Thoracic aorta (tissue), 2 donors: ENCODE data around the gene HBZ. TPM values are rescaled to one million over a fixed set of nuclear protein-coding genes. Genes with fewer than 3 reads are reported as not detected.
"Not testable (repeated sequence)": the region's sequence is repeated elsewhere in the genome, so short reads cannot be mapped to it uniquely, and the experiment has no call there.

Source experiments
- ATAC-seq: fragments of 150-250 bp; one replicate; pipeline ENCODE4 v1.8.0; 2017; ENCODE audit warnings: low read depth; ENCODE audit not compliant: insufficient number of reproducible peaks, low FRiP score
- DNase-seq: peaks from one replicate; pipeline ENCODE4 v3.0.0-alpha.2; 2020; ENCODE audit warnings: low spot score
- H3K27ac ChIP-seq, 2 donors: fragments of 200-600 bp; sonication (generic); 1 replicate in 1 of 2; 2 replicates in 1 of 2; pipeline ENCODE4 v1.5.1; 2016; ENCODE audit warnings: mild to moderate bottlenecking in 2 of 2, moderate library complexity in 2 of 2
- H3K27me3 ChIP-seq: fragments of 200-600 bp; sonication (generic); replicated peaks from 2 replicates; pipeline ENCODE4 v1.6.0; 2016; ENCODE audit warnings: mild to moderate bottlenecking; ENCODE audit not compliant: insufficient read depth
- H3K36me3 ChIP-seq: fragments of 200-600 bp; sonication (generic); one replicate; pipeline ENCODE4 v1.5.1; 2016
- H3K4me1 ChIP-seq, 2 donors: fragments of 200-600 bp; sonication (generic); 1 replicate in 1 of 2; 2 replicates in 1 of 2; pipeline versions ENCODE4 v1.5.1 to v1.6.0; 2016; ENCODE audit warnings: low read depth in 2 of 2, mild to moderate bottlenecking in 1 of 2; ENCODE audit not compliant: control insufficient read depth in 1 of 2
- H3K4me3 ChIP-seq: fragments of 200-600 bp; sonication (generic); 2 replicates; pipeline ENCODE4 v1.5.1; 2016; ENCODE audit warnings: mild to moderate bottlenecking
- H3K9me3 ChIP-seq: fragments of 200-600 bp; sonication (generic); 2 replicates; pipeline ENCODE4 v1.5.1; 2016
- total RNA-seq, 2 donors: library from RNA; depleted of rRNA; stranded (reverse); fragments of >200 nt; gene quantifications; one replicate each; pipeline versions ENCODE4 v1.1.0 to v1.2.3, GENCODE V29; 2016
- TF ChIP-seq, protein P1 (sequence below): fragments of 200-600 bp; sonication (generic); IDR thresholded peaks from one replicate; pipeline ENCODE4 v1.5.1; 2019; ENCODE audit warnings: antibody characterized with exemption

HBZ gene
- total RNA-seq, 2 donors from 2014 or later = not detected

DNA sequence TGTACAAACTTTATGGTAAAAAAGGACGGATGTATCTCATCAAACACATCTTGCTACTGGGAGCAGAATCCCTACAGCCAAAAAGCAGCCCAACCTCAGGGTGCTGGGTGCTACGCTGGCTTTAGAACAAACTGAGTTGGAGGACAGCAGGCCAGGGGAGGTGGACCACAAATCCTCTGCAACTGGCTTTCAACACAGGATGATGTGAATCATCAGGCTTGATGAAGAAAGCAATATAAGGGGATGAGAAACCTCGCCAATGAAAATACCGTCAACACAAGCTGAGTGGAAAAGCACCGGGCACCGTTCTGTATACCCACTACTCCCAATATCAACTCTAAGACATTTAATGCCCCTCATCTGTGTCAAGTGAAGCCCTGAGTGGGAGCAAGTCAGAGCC is 42.1 kb downstream of the HBZ start:
- Histone ChIP-seq H3K27ac (no peak overlapping the region), H3K9me3 (no peaks in the 10 kb centered on the region), H3K4me1 (no peaks in the 10 kb centered on the region), H3K27me3 (no peaks in the 10 kb centered on the region), H3K36me3 (peaks cover 92% of the 10 kb centered on the region), H3K4me3 (no peak overlapping the region)
- ATAC-seq (no peak), DNase-seq (no peak)
- TF ChIP-seq, protein P1, sequence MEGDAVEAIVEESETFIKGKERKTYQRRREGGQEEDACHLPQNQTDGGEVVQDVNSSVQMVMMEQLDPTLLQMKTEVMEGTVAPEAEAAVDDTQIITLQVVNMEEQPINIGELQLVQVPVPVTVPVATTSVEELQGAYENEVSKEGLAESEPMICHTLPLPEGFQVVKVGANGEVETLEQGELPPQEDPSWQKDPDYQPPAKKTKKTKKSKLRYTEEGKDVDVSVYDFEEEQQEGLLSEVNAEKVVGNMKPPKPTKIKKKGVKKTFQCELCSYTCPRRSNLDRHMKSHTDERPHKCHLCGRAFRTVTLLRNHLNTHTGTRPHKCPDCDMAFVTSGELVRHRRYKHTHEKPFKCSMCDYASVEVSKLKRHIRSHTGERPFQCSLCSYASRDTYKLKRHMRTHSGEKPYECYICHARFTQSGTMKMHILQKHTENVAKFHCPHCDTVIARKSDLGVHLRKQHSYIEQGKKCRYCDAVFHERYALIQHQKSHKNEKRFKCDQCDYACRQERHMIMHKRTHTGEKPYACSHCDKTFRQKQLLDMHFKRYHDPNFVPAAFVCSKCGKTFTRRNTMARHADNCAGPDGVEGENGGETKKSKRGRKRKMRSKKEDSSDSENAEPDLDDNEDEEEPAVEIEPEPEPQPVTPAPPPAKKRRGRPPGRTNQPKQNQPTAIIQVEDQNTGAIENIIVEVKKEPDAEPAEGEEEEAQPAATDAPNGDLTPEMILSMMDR = no peak

DNA sequence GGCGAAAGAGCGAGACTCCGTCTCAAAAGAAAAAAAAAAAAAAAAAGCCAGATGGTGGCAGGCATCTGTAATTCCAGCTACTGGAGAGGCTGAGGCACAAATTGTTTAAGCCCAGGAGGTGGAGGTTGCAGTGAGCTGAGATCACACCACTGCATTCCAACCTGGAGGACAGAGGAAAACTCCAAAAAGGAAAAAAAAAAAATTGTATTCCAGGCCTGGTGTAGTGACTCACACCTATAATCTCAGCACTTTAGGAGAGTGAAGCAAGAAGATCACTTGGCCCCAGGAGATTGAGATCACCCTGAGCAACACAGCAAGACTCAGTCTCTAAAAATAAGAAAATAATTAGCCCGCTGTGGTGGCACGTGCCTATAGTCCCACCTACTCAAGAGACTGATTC is 47.9 kb downstream of the HBZ start:
- Histone ChIP-seq H3K27me3 (no peaks in the 10 kb centered on the region), H3K27ac (no peak overlapping the region), H3K4me3 (no peak overlapping the region), H3K4me1 (no peaks in the 10 kb centered on the region), H3K36me3 (peaks cover 66% of the 10 kb centered on the region), H3K9me3 (no peaks in the 10 kb centered on the region)
- TF ChIP-seq, protein P1 = no peak
- ATAC-seq (no peak), DNase-seq (no peak)

DNA sequence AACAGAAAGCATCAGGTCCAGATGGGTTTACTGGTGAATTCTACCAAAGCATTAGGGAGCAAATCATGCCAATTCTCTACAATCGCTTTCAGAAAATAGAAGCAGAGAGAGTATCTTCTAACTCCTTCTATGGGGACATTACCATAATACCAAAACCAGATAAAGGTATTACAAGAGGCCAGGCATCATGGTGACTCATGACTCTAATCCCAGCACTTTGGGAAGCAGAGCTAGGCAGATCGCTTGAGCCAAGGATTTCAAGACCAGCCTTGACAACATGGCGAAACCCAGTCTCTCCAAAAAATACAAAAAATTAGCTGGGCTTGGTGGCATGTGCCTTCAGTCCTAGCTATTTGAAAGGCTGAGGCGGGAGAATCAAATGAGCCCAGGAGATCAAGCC is 50.8 kb downstream of the HBZ start:
- ATAC-seq (no peak), DNase-seq (no peak)
- Histone ChIP-seq H3K36me3 (peaks cover 66% of the 10 kb centered on the region), H3K4me3 (no peak overlapping the region), H3K27me3 (no peaks in the 10 kb centered on the region), H3K9me3 (no peaks in the 10 kb centered on the region), H3K27ac (no peak overlapping the region), H3K4me1 (no peaks in the 10 kb centered on the region)
- TF ChIP-seq, protein P1 = no peak

DNA sequence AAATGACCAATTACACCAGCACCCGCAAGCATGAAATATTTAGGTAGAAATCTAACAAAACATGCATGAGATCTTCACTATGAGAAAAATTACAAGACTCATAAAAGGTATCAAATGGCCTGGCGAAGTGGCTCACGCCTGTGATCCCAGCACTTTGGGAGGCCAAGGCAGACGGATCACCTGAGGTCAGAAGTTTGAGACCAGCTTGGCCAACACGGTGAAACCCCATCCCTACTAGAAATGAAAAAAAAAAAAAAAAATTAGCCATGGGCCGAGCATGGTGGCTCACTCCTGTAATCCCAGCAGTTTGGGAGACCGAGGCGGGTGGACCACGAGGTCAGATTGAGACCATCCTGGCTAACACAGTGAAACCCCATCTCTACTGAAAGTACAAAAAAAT is 51.6 kb downstream of the HBZ start:
- not testable (repeated sequence) for DNase-seq, ATAC-seq, H3K27ac ChIP-seq, H3K27me3 ChIP-seq, H3K4me1 ChIP-seq, H3K9me3 ChIP-seq, H3K4me3 ChIP-seq
- peaks cover 65% of the 10 kb centered on the region for H3K36me3 ChIP-seq

Other genes starting within 250 kb of the HBZ start
- 1 to 10 TPM in 1 of 2 donors, not detected in 1; 1.4 TPM for gene POLR3K, start 99.0 kb upstream of the HBZ start, total RNA-seq
- gene SNRNP25, start 98.8 kb upstream of the HBZ start, total RNA-seq = 10 to 100 TPM in 1 of 2 donors, 1 to 10 TPM in 1; 6.1 to 16.4 TPM
- gene RHBDF1, start 80.0 kb upstream of the HBZ start, total RNA-seq = 100 to 1,000 TPM; 109 to 138 TPM
- 100 to 1,000 TPM in 1 of 2 donors, 10 to 100 TPM in 1; 93.1 to 202 TPM for gene MPG, start 74.4 kb upstream of the HBZ start, total RNA-seq
- gene NPRL3, start 14.0 kb upstream of the HBZ start, total RNA-seq = 10 to 100 TPM; 22.0 to 35.7 TPM
- not detected for gene HBM, start 13.3 kb downstream of the HBZ start, total RNA-seq
- 100 to 1,000 TPM in 1 of 2 donors, 10 to 100 TPM in 1; 47.9 to 433 TPM for gene HBA2, start 20.2 kb downstream of the HBZ start, total RNA-seq
- gene HBA1, start 24.0 kb downstream of the HBZ start, total RNA-seq = 100 to 1,000 TPM in 1 of 2 donors, not detected in 1; 174 TPM
- gene HBQ1, start 27.8 kb downstream of the HBZ start, total RNA-seq = not detected
- 100 to 1,000 TPM; 101 to 171 TPM for gene LUC7L, start 76.8 kb downstream of the HBZ start, total RNA-seq
- gene FAM234A, start 82.2 kb downstream of the HBZ start, total RNA-seq = 100 to 1,000 TPM in 1 of 2 donors, 10 to 100 TPM in 1; 51.7 to 141 TPM
- gene RGS11, start 123.3 kb downstream of the HBZ start, total RNA-seq = 10 to 100 TPM; 16.8 to 19.4 TPM
- gene ARHGDIG, start 127.9 kb downstream of the HBZ start, total RNA-seq = not detected
- 1 to 10 TPM in 1 of 2 donors, under 1 TPM in 1; 0.81 to 3.2 TPM for gene PDIA2, start 130.5 kb downstream of the HBZ start, total RNA-seq
- 10 to 100 TPM; 20.0 to 27.2 TPM for gene AXIN1, start 200.1 kb downstream of the HBZ start, total RNA-seq
- gene MRPL28, start 217.9 kb downstream of the HBZ start, total RNA-seq = 10 to 100 TPM; 33.2 to 59.2 TPM
- gene PGAP6, start 229.3 kb downstream of the HBZ start, total RNA-seq = 10 to 100 TPM; 38.7 to 55.4 TPM
- gene NME4, start 244.6 kb downstream of the HBZ start, total RNA-seq = 10 to 100 TPM; 68.7 to 91.2 TPM
- gene DECR2, start 249.2 kb downstream of the HBZ start, total RNA-seq = 10 to 100 TPM; 24.1 to 25.6 TPM